Osteocyte (in vitro differentiated cells): Measurements from ENCODE around the gene LRRN2. TPM values are rescaled to one million over a fixed set of nuclear protein-coding genes. Genes with fewer than 3 reads are reported as not detected.

ENCODE experiments used
- DNase-seq: peaks from one replicate; pipeline ENCODE4 v3.0.0; 2021; ENCODE audit warnings: mixed read lengths; ENCODE audit not compliant: unreplicated experiment; ENCODE audit errors: extremely low spot score
- H3K27ac Mint-ChIP-seq: one replicate; pipeline ENCODE4 v1.8.0; 2021; ENCODE audit warnings: mild to moderate bottlenecking, mixed read lengths; ENCODE audit not compliant: unreplicated experiment
- H3K27me3 Mint-ChIP-seq: one replicate; pipeline ENCODE4 v1.8.0; 2021; ENCODE audit warnings: mixed read lengths; ENCODE audit not compliant: unreplicated experiment
- H3K36me3 Mint-ChIP-seq: one replicate; pipeline ENCODE4 v1.8.0; 2021; ENCODE audit warnings: mixed read lengths; ENCODE audit not compliant: unreplicated experiment
- H3K4me1 Mint-ChIP-seq: one replicate; pipeline ENCODE4 v1.8.0; 2021; ENCODE audit warnings: mixed read lengths; ENCODE audit not compliant: unreplicated experiment
- H3K4me3 Mint-ChIP-seq: one replicate; pipeline ENCODE4 v1.8.0; 2021; ENCODE audit warnings: mild to moderate bottlenecking, moderate library complexity, mixed read lengths; ENCODE audit not compliant: unreplicated experiment
- H3K9me3 Mint-ChIP-seq: one replicate; pipeline ENCODE4 v1.8.0; 2021; ENCODE audit warnings: mixed read lengths; ENCODE audit not compliant: unreplicated experiment
- total RNA-seq: library from RNA; stranded (reverse); gene quantifications from 2 replicates; pipeline ENCODE4 v1.2.1, GENCODE V29; 2021
- TF ChIP-seq, protein P1 (sequence below): fragments of 200-600 bp; sonication (generic); IDR thresholded peaks from 2 replicates; pipeline ENCODE4 v1.5.0; 2021; ENCODE audit warnings: antibody characterized with exemption, mild to moderate bottlenecking, moderate library complexity

The LRRN2 gene
- total RNA-seq, 1 donor from 2014 or later, result not detected

DNA sequence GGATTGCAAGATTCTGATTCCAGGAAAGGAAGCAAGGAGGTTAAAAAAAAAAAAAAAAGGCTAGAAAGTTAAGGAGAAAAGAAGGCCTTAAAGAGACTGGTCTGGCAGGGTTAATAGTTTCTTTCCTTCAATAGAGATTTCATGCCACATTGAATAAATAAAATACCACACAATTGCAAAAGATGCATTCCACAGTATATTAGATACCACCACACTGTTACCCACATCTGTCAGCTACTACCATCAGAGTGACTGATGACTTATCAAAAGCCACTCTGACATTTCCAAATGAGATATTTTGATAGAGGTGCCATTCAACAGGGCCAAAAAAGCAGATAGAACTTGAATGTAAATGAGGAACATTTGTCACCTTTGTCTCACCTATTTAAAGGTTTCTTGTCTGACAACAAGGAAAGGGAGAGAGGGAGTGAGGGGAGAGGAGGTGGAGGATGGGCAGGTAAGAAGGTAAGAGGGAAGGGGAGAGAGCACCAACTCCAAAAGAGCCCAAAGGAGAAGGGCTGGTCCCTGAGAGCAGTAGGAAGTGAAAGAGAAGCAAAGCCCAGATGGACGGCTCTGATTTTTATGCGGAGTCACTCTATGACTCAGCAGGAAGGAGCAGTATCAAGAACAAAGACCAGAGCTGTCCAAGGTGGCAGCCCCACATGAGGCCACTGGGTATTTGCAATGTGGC, 38.3 kb downstream of the LRRN2 start:
- TF ChIP-seq, protein P1, sequence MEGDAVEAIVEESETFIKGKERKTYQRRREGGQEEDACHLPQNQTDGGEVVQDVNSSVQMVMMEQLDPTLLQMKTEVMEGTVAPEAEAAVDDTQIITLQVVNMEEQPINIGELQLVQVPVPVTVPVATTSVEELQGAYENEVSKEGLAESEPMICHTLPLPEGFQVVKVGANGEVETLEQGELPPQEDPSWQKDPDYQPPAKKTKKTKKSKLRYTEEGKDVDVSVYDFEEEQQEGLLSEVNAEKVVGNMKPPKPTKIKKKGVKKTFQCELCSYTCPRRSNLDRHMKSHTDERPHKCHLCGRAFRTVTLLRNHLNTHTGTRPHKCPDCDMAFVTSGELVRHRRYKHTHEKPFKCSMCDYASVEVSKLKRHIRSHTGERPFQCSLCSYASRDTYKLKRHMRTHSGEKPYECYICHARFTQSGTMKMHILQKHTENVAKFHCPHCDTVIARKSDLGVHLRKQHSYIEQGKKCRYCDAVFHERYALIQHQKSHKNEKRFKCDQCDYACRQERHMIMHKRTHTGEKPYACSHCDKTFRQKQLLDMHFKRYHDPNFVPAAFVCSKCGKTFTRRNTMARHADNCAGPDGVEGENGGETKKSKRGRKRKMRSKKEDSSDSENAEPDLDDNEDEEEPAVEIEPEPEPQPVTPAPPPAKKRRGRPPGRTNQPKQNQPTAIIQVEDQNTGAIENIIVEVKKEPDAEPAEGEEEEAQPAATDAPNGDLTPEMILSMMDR, result no peak
- peaks cover 3% of the 10 kb centered on the region for H3K4me1 Mint-ChIP-seq
- no peak overlapping the region for H3K27ac Mint-ChIP-seq
- no peak for DNase-seq
- H3K9me3 Mint-ChIP-seq, result no peaks in the 10 kb centered on the region
- no peak overlapping the region for H3K4me3 Mint-ChIP-seq
- peaks cover 40% of the 10 kb centered on the region for H3K27me3 Mint-ChIP-seq
- H3K36me3 Mint-ChIP-seq, result no peaks in the 10 kb centered on the region

DNA sequence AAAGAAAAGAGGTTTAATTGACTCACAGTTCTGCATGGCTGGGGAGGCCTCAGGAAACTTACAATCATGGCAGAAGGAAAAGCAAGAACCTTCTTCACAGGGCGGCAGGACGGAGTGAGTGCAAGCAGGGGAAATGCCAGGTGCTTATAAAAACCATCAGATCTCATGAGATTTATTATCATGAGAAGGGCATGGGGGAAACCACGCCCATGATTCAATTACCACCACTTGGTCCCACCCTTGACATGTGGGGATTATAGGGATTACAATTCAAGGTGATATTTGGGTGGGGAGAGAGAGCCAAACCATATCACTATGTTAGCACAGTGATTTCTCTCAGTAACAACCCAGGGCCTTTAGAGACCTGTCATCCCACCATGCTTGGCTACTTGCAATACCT, 39.9 kb downstream of the LRRN2 start:
- DNase-seq, result no peak
- no peak overlapping the region for H3K4me3 Mint-ChIP-seq
- H3K27me3 Mint-ChIP-seq, result peaks cover 35% of the 10 kb centered on the region
- H3K36me3 Mint-ChIP-seq, result no peaks in the 10 kb centered on the region
- TF ChIP-seq, protein P1, result no peak
- H3K9me3 Mint-ChIP-seq, result no peaks in the 10 kb centered on the region
- peaks cover 3% of the 10 kb centered on the region for H3K4me1 Mint-ChIP-seq
- H3K27ac Mint-ChIP-seq, result no peak overlapping the region

DNA sequence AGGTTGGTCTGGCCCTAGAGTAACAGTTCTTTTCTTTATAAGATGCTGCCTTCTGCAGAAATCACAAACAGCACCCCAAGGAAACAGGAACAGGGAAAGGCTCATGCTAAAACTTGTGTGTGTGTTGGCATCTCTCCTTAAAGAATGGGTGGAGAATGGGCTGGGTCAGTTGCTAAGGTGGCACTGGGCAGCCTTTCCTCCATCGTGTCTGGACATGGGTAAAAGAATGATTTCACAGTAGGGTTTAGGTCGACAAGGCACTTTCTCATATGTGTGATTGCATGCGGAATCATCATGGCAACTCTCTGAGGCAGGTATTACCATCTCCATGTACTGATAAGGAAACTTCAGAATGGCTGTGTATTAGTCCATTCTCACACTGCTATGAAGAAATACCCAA, 40.3 kb downstream of the LRRN2 start:
- H3K27ac Mint-ChIP-seq, result no peak overlapping the region
- TF ChIP-seq, protein P1, result no peak
- H3K4me1 Mint-ChIP-seq, result peaks cover 3% of the 10 kb centered on the region
- H3K27me3 Mint-ChIP-seq, result peaks cover 33% of the 10 kb centered on the region
- no peaks in the 10 kb centered on the region for H3K9me3 Mint-ChIP-seq
- H3K36me3 Mint-ChIP-seq, result no peaks in the 10 kb centered on the region
- DNase-seq, result no peak
- H3K4me3 Mint-ChIP-seq, result no peak overlapping the region

DNA sequence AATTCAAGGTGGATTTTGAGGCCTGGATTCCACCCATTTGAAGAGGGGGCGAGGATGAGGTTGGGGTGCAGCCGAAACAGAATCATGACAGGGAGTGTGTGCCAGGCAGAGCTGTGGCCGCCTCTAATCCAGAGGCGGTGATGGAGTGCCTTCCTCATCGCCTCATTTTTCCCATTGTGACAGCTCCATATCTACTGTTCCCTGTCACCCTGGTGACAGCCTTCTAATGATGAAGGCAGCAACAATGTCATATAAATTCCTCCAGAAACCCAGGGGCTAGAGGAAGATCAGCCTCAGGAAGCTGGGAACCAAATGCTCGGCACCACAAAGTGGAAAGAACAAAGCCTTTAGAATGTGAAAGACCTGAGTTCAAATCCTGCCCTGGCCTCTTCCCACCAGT, 42.0 kb downstream of the LRRN2 start:
- DNase-seq, result no peak
- Mint-ChIP-seq H3K27me3 (peaks cover 29% of the 10 kb centered on the region), H3K4me3 (no peak overlapping the region), H3K4me1 (peaks cover 3% of the 10 kb centered on the region), H3K36me3 (no peaks in the 10 kb centered on the region), H3K27ac (no peak overlapping the region), H3K9me3 (no peaks in the 10 kb centered on the region)
- TF ChIP-seq, protein P1, result no peak

DNA sequence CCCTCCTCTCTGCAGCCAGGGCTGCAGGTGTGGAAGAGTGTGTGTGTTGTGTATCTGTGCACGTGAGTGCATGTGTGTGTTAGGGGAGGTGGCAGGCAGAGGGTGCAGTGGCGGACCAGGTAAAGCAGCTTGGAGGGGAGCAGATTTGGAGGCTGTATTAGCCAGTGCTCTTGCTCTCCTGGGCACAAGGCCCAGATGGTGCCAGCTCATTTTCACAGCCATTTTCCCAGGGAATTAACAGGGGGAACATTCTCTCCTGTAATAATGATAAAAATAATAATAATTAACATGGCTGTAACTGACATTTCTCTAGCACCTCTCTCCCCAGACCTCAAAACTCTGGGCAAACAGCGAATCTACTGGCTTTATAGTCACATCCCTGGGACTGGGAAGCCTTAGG, 43.6 kb downstream of the LRRN2 start:
- Mint-ChIP-seq H3K27me3 (peaks cover 33% of the 10 kb centered on the region), H3K9me3 (no peaks in the 10 kb centered on the region), H3K36me3 (no peaks in the 10 kb centered on the region), H3K27ac (no peak overlapping the region), H3K4me1 (no peaks in the 10 kb centered on the region), H3K4me3 (no peak overlapping the region)
- no peak for DNase-seq
- TF ChIP-seq, protein P1, result no peak
